K562 (cell line): ENCODE data around the gene CLIP1. TPM values are rescaled to one million over a fixed set of nuclear protein-coding genes. Genes with fewer than 3 reads are reported as not detected.

Source experiments
- ATAC-seq: fragments of 200-7000 bp; cut with Tn5 transposase; 3 replicates; pipeline ENCODE4 v1.9.1; 2020; ENCODE audit warnings: moderate library complexity
- BruUV-seq: library from RNA; stranded (reverse); fragments of 400-500 nt; replicated peaks from 2 replicates; lab custom pipeline; 2021; lab: Mats Ljungman, UMichigan
- CTCF ChIA-PET: fragments of 300-600 bp; formaldehyde crosslinking; extraction: SDS; loops from one replicate; lab custom pipeline; 2021; ENCODE audit warnings: low intra/inter-chr PET ratio; lab: Yijun Ruan, JAX
- POLR2A ChIA-PET: fragments of 300-600, 350-650 bp; sonication (Branson Sonifier 250); formaldehyde crosslinking; extraction: SDS; loops from one replicate; lab custom pipeline; 2021; ENCODE audit warnings: antibody characterized with exemption, inconsistent platforms; lab: Yijun Ruan, JAX
- DNase-seq, 4 experiments: peaks; one replicate each; pipeline versions ENCODE4 v3.0.0 to v3.0.0-alpha.2; 2011 to 2018; ENCODE audit warnings: low spot score in 3 of 4, mixed read lengths in 3 of 4; ENCODE audit errors: extremely low read depth in 1 of 4
- FAIRE-seq: peaks from 2 replicates; lab custom pipeline; 2011; peaks lifted over from hg19 to GRCh38; lab: Jason Lieb, UNC
- H2AFZ ChIP-seq: 2 replicates; pipeline ENCODE4 v1.6.0; 2011; ENCODE audit warnings: low read depth, low read length, control low read depth, inconsistent platforms
- H3K27ac ChIP-seq: fragments of 200-600 bp; 3 replicates; pipeline ENCODE4 v1.8.0; 2011; ENCODE audit warnings: low read depth, mild to moderate bottlenecking, control low read depth, inconsistent platforms, low read length, moderate library complexity, mixed read lengths; ENCODE audit errors: extremely low read depth
- H3K27me3 ChIP-seq, 2 experiments: fragments of 300-600 bp in 1 of 2; 2 replicates in 1 of 2; 3 replicates in 1 of 2; pipeline versions ENCODE4 v1.6.0 to v1.8.0; 2011; ENCODE audit warnings: inconsistent platforms in 2 of 2, low read length in 2 of 2, mild to moderate bottlenecking in 1 of 2, mixed read lengths in 1 of 2, moderate library complexity in 1 of 2; ENCODE audit not compliant: control insufficient read depth in 2 of 2, insufficient read depth in 2 of 2
- H3K36me3 ChIP-seq: fragments of 300-600 bp; 3 replicates; pipeline ENCODE4 v1.8.0; 2011; ENCODE audit warnings: mild to moderate bottlenecking, low read length, inconsistent platforms; ENCODE audit not compliant: control insufficient read depth, insufficient read depth
- H3K4me1 ChIP-seq, 2 experiments: fragments of 200-600 bp in 1 of 2; replicated peaks in 1 of 2; 2 replicates in 1 of 2; 3 replicates in 1 of 2; pipeline versions ENCODE4 v1.5.1 to v1.8.0; 2011; ENCODE audit warnings: inconsistent platforms in 2 of 2, low read length in 2 of 2, mild to moderate bottlenecking in 1 of 2, mixed read lengths in 1 of 2, moderate library complexity in 1 of 2; ENCODE audit not compliant: control insufficient read depth in 2 of 2, insufficient read depth in 2 of 2
- H3K4me2 ChIP-seq: 2 replicates; pipeline ENCODE4 v1.6.1; 2011; ENCODE audit warnings: low read length, control low read depth, inconsistent platforms, mixed read lengths; ENCODE audit not compliant: insufficient read depth
- H3K4me3 ChIP-seq: fragments of 200-600 bp; sonication (generic), shearing (Covaris generic); 2 replicates; pipeline ENCODE4 v1.5.1; 2016; ENCODE audit warnings: control low read depth, inconsistent platforms
- H3K79me2 ChIP-seq: fragments of 200-600 bp; 3 replicates; pipeline ENCODE4 v1.8.0; 2011; ENCODE audit warnings: low read length, inconsistent platforms; ENCODE audit not compliant: control insufficient read depth, insufficient read depth
- H3K9ac ChIP-seq, 2 experiments: 2 replicates each; pipeline versions ENCODE4 v1.6.0 to v1.6.1; 2011; ENCODE audit warnings: low read depth in 2 of 2, low read length in 2 of 2, control low read depth in 1 of 2, inconsistent platforms in 1 of 2, mild to moderate bottlenecking in 1 of 2, mixed read lengths in 1 of 2; ENCODE audit not compliant: insufficient read depth in 1 of 2
- H3K9me1 ChIP-seq: one replicate; pipeline ENCODE4 v1.6.0; 2011; ENCODE audit warnings: inconsistent platforms, mild to moderate bottlenecking, low read length, moderate library complexity; ENCODE audit not compliant: control insufficient read depth, insufficient read depth
- H3K9me3 ChIP-seq: replicated peaks from 2 replicates; pipeline ENCODE4 v1.5.1; 2011; ENCODE audit warnings: low read depth, low read length, inconsistent platforms; ENCODE audit not compliant: control insufficient read depth, insufficient read depth
- H4K20me1 ChIP-seq: replicated peaks from 2 replicates; pipeline ENCODE4 v1.6.1; 2011; ENCODE audit warnings: low read length, inconsistent platforms, mixed read lengths; ENCODE audit not compliant: control insufficient read depth, insufficient read depth
- DMBX1 ChIP-seq: fragments of 250-450 bp; sonication (Bioruptor Pico); IDR thresholded peaks from 2 replicates; pipeline ENCODE4 v1.8.0; 2022; ENCODE audit warnings: inconsistent platforms, mild to moderate bottlenecking, moderate library complexity, borderline replicate concordance
- ELK3 ChIP-seq: fragments of 450-650 bp; formaldehyde crosslinking; IDR thresholded peaks from 2 replicates; pipeline ENCODE4 v1.4.0; 2020; ENCODE audit warnings: mild to moderate bottlenecking
- HNRNPK ChIP-seq: fragments of 200-400 bp; formaldehyde crosslinking; IDR thresholded peaks from one replicate; pipeline ENCODE4 v1.6.1; 2018; ENCODE audit warnings: mild to moderate bottlenecking, low read depth, low read length; ENCODE audit not compliant: poor library complexity, severe bottlenecking
- MLX ChIP-seq, 2 experiments: fragments of 450-650 bp in 1 of 2; sonication (generic) in 1 of 2; formaldehyde crosslinking; conservative IDR thresholded peaks; 2 replicates each; pipeline versions ENCODE4 v1.4.0 to v1.8.1; 2020 to 2022; ENCODE audit warnings: mild to moderate bottlenecking in 1 of 2, missing genetic modification reagents in 1 of 2
- MYC ChIP-seq, 2 experiments: fragments of 250-450 bp in 1 of 2; sonication (Bioruptor Pico) in 1 of 2; IDR thresholded peaks; 2 replicates each; pipeline versions ENCODE4 v1.5.1 to v1.6.1; 2012 to 2021; ENCODE audit warnings: low read depth in 2 of 2, borderline replicate concordance in 1 of 2, improper control_type of control experiment in 1 of 2, low read length in 1 of 2, mild to moderate bottlenecking in 1 of 2, moderate library complexity in 1 of 2
- PYGO2 ChIP-seq: fragments of 450-650 bp; IDR thresholded peaks from 2 replicates; pipeline ENCODE4 v1.6.1; 2016; ENCODE audit warnings: mild to moderate bottlenecking, missing genetic modification characterization, moderate library complexity, missing compliant biosample characterization
- TFAP4 ChIP-seq: sonication (generic); formaldehyde crosslinking; IDR thresholded peaks from 2 replicates; pipeline ENCODE4 v1.8.0; 2022; ENCODE audit warnings: missing genetic modification reagents, mild to moderate bottlenecking, moderate library complexity, borderline replicate concordance
- USF2 ChIP-seq: sonication (generic); formaldehyde crosslinking; IDR thresholded peaks from 2 replicates; pipeline ENCODE4 v1.5.0; 2020; ENCODE audit warnings: missing genetic modification reagents
- WGBS: fragments of 100-300 bp; shearing (Covaris generic); methylation state at CpG from one replicate; pipeline ENCODE4 v1.1.6; 2016; ENCODE audit warnings: low coverage, mixed read lengths; ENCODE audit not compliant: insufficient coverage; ENCODE audit errors: missing lambda C conversion rate; 5-methylcytosine and 5-hydroxymethylcytosine counted together
- in situ Hi-C: fragments of 300-500 bp; cut with MboI; formaldehyde crosslinking; loops from 4 replicates; pipeline ENCODE4 v1.15.0; 2018; ENCODE audit warnings: inconsistent platforms, mixed read lengths
- intact Hi-C: fragments of 100-400 bp; cut with micrococcal nuclease; formaldehyde crosslinking; loops from 2 replicates; pipeline ENCODE4 v1.14.2; 2022
- polyA plus RNA-seq, 8 experiments: library from polyadenylated mRNA; depleted of rRNA in 4 of 8; stranded (reverse) in 5 of 8; unstranded in 3 of 8; fragments of >200 nt; fragmentation: Nextera tagmentation in 2 of 8; fragmentation: Illumina TruSeq in 1 of 8; extraction: Ambion mirVana in 2 of 8; extraction: Trizol in 1 of 8; gene quantifications; 2 replicates each; pipeline versions ENCODE4 v1.2.1 to v1.2.3, GENCODE V29; 2011 to 2014; ENCODE audit warnings: inconsistent platforms in 1 of 8, missing spikeins in 1 of 8
- total RNA-seq, 7 experiments: library from RNA; depleted of rRNA in 6 of 7; stranded (reverse); fragments of >200 nt in 6 of 7; fragmentation: Illumina TruSeq in 2 of 7; extraction: Trizol in 2 of 7; gene quantifications; 2 replicates each; pipeline versions ENCODE4 v1.2.1 to v1.2.3, GENCODE V29; 2011 to 2021; ENCODE audit warnings: low replicate concordance in 1 of 7

CLIP1 gene
- total and polyA plus RNA-seq, 9 of the 15 experiments (the other 6 are each of a cell fraction or from before 2014, with no cell fraction given) = 5.8 to 33.9 (median 27.6) TPM

- no peak overlapping the region for H3K4me2 ChIP-seq
- no peak for FAIRE-seq
- no peak for ATAC-seq
- peaks cover 5% of the 10 kb centered on the region; the same call in 1 of the 2 replicates for H4K20me1 ChIP-seq
- H3K36me3 ChIP-seq = peaks cover 32% of the 10 kb centered on the region
- DNase-seq = no peak
- ChIA-PET CTCF (no interaction called here), POLR2A (no interaction called here)
- 69% methylated on average over 5 of the region's 5 CpGs for WGBS
- in situ Hi-C loops (no loop called here), intact Hi-C loops (loop anchor here (5.0 kb wide), 1 partner anchor 39 kb away; the partner anchor contains the start of gene VPS33A)
- H3K4me1 ChIP-seq = peaks cover 21 to 40% of the 10 kb centered on the region in 2 experiments
- H3K4me3 ChIP-seq = no peak overlapping the region
- peaks cover 26% of the 10 kb centered on the region for H3K79me2 ChIP-seq
- no peak overlapping the region for H3K27ac ChIP-seq
- H2AFZ ChIP-seq = no peak overlapping the region
- BruUV-seq = no TSS peak
- no peaks in the 10 kb centered on the region for H3K9me3 ChIP-seq
- H3K27me3 ChIP-seq = no peaks in the 10 kb centered on the region
- H3K9me1 ChIP-seq = no peaks in the 10 kb centered on the region
- no peak overlapping the region for H3K9ac ChIP-seq
- TF ChIP-seq PYGO2 = no peak
- no peak for TF ChIP-seq HNRNPK
- TF ChIP-seq MLX (CRISPR knock-in tag; conservative IDR thresholded peaks at IDR 0.05) = no peak
- no peak for TF ChIP-seq MYC (IDR thresholded peaks at IDR 0.05; ENCODE audit: low read depth, low read length)
- no peak for TF ChIP-seq MYC (CRISPR knock-in tag; IDR thresholded peaks at IDR 0.05; ENCODE audit: borderline replicate concordance, low read depth)
- no peak for TF ChIP-seq TFAP4 (CRISPR knock-in tag)
- TF ChIP-seq DMBX1 = no peak
- TF ChIP-seq ELK3 = no peak
- TF ChIP-seq USF2 (CRISPR knock-in tag) = no peak
Observed at GRCh38 chr12:122228092-122228491, 194.4 kb downstream of the CLIP1 start.
